Smooth muscle cell (in vitro differentiated cells): Measurements from ENCODE around the gene ICAM5. TPM values are rescaled to one million over a fixed set of nuclear protein-coding genes. Genes with fewer than 3 reads are reported as not detected.

Source experiments
- DNase-seq: peaks from one replicate; lab custom pipeline; 2025; ENCODE audit not compliant: unreplicated experiment; lab: John Stamatoyannopoulos, UW
- H2AFZ ChIP-seq: fragments of 200-600 bp; sonication (generic); 2 replicates; pipeline ENCODE4 v1.6.0; 2016; ENCODE audit warnings: antibody characterized with exemption, low read depth, mild to moderate bottlenecking
- H3F3A ChIP-seq: fragments of 200-600 bp; sonication (generic); 2 replicates; pipeline ENCODE4 v1.6.0; 2017; ENCODE audit warnings: antibody characterized with exemption, low read depth
- H3K27ac ChIP-seq: fragments of 200-600 bp; sonication (generic); 2 replicates; pipeline ENCODE4 v1.5.1; 2016; ENCODE audit warnings: low read depth, mild to moderate bottlenecking
- H3K27me3 ChIP-seq: fragments of 200-600 bp; sonication (generic); 2 replicates; pipeline ENCODE4 v1.6.1; 2016; ENCODE audit warnings: low read depth, mild to moderate bottlenecking
- H3K36me3 ChIP-seq: fragments of 200-600 bp; sonication (generic); 2 replicates; pipeline ENCODE4 v1.5.1; 2016; ENCODE audit warnings: low read depth
- H3K4me1 ChIP-seq: fragments of 200-600 bp; sonication (generic); 2 replicates; pipeline ENCODE4 v1.5.1; 2016; ENCODE audit warnings: low read depth
- H3K4me2 ChIP-seq: fragments of 200-600 bp; sonication (generic); 2 replicates; pipeline ENCODE4 v1.6.0; 2016; ENCODE audit warnings: mild to moderate bottlenecking
- H3K4me3 ChIP-seq: fragments of 200-600 bp; sonication (generic); 2 replicates; pipeline ENCODE4 v1.5.1; 2016; ENCODE audit warnings: mild to moderate bottlenecking
- H3K79me2 ChIP-seq: fragments of 200-600 bp; sonication (generic); 2 replicates; pipeline ENCODE4 v1.6.0; 2016; ENCODE audit warnings: low read depth, mild to moderate bottlenecking
- H3K9ac ChIP-seq: fragments of 200-600 bp; sonication (generic); 2 replicates; pipeline ENCODE4 v1.6.0; 2016; ENCODE audit warnings: low read depth
- H3K9me3 ChIP-seq: fragments of 200-600 bp; sonication (generic); replicated peaks from 2 replicates; pipeline ENCODE4 v1.5.1; 2016; ENCODE audit warnings: low read depth
- H4K20me1 ChIP-seq: fragments of 200-600 bp; sonication (generic); 2 replicates; pipeline ENCODE4 v1.6.0; 2016; ENCODE audit warnings: low read depth
- WGBS: methylation state at CpG from one replicate; pipeline ENCODE4 v1.1.7; 2016; ENCODE audit warnings: low lambda C conversion rate; 5-methylcytosine and 5-hydroxymethylcytosine counted together
- polyA plus RNA-seq: library from polyadenylated mRNA; unstranded; fragments of >200 nt; fragmentation: Nextera tagmentation; extraction: Ambion mirVana; gene quantifications from 2 replicates; pipeline ENCODE4 v1.2.1, GENCODE V29; 2016
- total RNA-seq: library from RNA; depleted of rRNA; stranded (reverse); fragments of >200 nt; gene quantifications from 2 replicates; pipeline ENCODE4 v1.2.3, GENCODE V29; 2014
- TF ChIP-seq, protein P1 (sequence below): fragments of 200-600 bp; sonication (generic); IDR thresholded peaks from 2 replicates; pipeline ENCODE4 v1.5.1; 2017; ENCODE audit warnings: borderline replicate concordance, mild to moderate bottlenecking, antibody characterized with exemption; ENCODE audit not compliant: insufficient read depth, poor library complexity, severe bottlenecking

Gene ICAM5
- total and polyA plus RNA-seq, 2 experiments from 2014 or later: 4.0 to 4.4 TPM

DNA sequence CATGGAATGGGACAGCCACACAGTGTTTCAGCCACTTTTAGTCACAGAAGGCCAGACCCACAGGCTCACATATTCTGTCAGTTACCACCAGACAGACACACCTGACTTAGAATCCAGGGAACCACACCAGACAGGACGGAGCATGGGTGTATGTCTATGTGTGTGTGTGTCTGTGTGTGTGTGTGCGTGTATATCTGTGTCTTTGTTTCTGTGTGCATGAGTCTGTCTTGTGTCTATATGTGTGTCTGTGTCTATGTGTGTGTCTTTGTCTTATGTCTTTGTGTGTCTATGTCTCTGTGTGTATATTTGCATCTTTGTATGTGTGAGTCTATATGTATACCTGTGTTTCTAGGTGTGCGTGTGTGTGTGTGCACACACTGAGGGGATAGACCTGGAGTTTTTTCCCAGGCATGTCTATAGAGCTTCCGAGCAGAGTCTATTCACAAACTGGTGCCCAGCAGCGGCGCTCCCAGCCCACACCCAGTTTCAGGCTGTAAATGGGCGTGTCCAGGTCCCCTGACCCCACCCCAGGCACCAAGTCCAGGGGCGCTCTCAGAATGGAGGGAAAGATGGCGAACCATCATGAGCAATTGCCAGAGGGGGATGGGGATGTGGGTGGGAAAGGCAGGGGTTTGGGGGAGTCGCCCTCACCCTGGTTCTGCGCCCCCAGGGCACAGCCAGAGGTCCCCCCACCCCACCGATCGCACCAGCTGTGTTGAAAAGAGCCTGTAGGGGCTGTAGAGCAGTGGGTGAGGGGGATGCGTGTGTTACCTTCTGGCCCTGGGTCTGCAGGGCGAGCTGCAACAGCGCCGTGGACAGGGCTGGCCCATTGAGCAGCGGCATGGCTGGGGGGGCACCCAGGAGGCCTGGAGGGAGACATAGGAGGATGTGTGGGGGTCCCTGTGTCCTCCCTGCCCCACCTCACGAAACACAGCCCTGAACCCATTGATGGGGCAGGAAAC is 32.4 kb downstream of the ICAM5 start:
- 97% methylated on average over 17 of the region's 19 CpGs for WGBS
- no peaks in the 10 kb centered on the region for H3K4me1 ChIP-seq
- no peaks in the 10 kb centered on the region for H3K27me3 ChIP-seq
- no peak overlapping the region for H3K4me2 ChIP-seq
- H2AFZ ChIP-seq: no peak overlapping the region
- no peaks in the 10 kb centered on the region for H3K9me3 ChIP-seq
- no peak for DNase-seq
- peaks cover 11% of the 10 kb centered on the region for H4K20me1 ChIP-seq
- H3K4me3 ChIP-seq: no peak overlapping the region
- no peaks in the 10 kb centered on the region for H3K79me2 ChIP-seq
- H3K9ac ChIP-seq: no peak overlapping the region
- no peaks in the 10 kb centered on the region for H3K36me3 ChIP-seq
- H3K27ac ChIP-seq: no peak overlapping the region
- peaks cover 7% of the 10 kb centered on the region for H3F3A ChIP-seq
- TF ChIP-seq, protein P1, sequence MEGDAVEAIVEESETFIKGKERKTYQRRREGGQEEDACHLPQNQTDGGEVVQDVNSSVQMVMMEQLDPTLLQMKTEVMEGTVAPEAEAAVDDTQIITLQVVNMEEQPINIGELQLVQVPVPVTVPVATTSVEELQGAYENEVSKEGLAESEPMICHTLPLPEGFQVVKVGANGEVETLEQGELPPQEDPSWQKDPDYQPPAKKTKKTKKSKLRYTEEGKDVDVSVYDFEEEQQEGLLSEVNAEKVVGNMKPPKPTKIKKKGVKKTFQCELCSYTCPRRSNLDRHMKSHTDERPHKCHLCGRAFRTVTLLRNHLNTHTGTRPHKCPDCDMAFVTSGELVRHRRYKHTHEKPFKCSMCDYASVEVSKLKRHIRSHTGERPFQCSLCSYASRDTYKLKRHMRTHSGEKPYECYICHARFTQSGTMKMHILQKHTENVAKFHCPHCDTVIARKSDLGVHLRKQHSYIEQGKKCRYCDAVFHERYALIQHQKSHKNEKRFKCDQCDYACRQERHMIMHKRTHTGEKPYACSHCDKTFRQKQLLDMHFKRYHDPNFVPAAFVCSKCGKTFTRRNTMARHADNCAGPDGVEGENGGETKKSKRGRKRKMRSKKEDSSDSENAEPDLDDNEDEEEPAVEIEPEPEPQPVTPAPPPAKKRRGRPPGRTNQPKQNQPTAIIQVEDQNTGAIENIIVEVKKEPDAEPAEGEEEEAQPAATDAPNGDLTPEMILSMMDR: no peak

DNA sequence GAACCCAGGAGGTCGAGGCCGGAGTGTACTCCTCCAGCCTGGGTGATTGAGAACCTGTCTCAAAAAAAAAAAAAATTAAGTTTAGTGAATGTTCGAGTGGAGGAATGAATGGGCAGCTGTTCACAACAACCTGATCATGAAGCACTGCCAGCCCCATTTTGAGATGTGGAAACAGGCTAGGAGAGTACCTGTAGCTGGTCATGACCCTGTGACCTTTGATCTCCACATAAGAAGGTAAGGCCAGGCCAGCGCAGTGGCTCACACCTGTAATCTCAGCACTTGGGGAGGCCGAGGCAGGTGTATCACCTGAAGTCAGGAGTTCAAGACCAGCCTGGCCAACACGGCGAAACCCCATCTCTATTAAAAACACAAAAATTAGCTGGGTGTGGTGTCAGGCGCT is 36.0 kb downstream of the ICAM5 start:
- peaks cover 45% of the 10 kb centered on the region for H4K20me1 ChIP-seq
- no peak overlapping the region for H3K9ac ChIP-seq
- no peak overlapping the region for H3K4me3 ChIP-seq
- no peaks in the 10 kb centered on the region for H3K27me3 ChIP-seq
- no peaks in the 10 kb centered on the region for H3K36me3 ChIP-seq
- H3K4me2 ChIP-seq: no peak overlapping the region
- H3K27ac ChIP-seq: no peak overlapping the region
- TF ChIP-seq, protein P1: no peak
- H3F3A ChIP-seq: no peaks in the 10 kb centered on the region
- DNase-seq: no peak
- peaks cover 5% of the 10 kb centered on the region for H3K79me2 ChIP-seq
- no peaks in the 10 kb centered on the region for H3K9me3 ChIP-seq
- H2AFZ ChIP-seq: no peak overlapping the region
- no peaks in the 10 kb centered on the region for H3K4me1 ChIP-seq
- WGBS: 95% methylated on average over 8 of the region's 8 CpGs

DNA sequence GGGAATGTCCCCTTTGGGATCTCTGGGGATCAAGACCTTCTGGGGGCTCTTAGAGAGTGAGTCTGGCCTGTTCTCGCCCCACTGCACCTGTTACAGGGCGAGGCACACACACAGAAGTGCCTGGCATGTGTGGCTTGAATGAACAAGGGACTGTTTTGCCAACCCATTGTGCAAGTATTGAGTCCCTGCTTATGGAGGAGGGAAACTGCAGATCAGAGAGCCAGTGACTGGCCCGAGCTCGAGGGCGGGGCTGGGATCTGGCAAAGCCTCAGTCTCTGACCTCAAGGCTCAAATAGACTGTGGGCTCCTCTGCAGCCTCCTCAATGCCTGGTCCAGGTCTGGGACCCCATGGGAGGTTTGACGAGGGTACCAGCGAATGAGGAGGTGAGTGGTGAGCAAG is 38.0 kb downstream of the ICAM5 start:
- Histone ChIP-seq H3K9ac (no peak overlapping the region), H3F3A (no peaks in the 10 kb centered on the region), H3K4me2 (no peak overlapping the region), H3K9me3 (no peaks in the 10 kb centered on the region), H3K4me3 (no peak overlapping the region), H4K20me1 (peaks cover 63% of the 10 kb centered on the region), H3K36me3 (no peaks in the 10 kb centered on the region), H3K27me3 (no peaks in the 10 kb centered on the region), H3K79me2 (peaks cover 22% of the 10 kb centered on the region), H3K27ac (no peak overlapping the region), H3K4me1 (peaks cover 8% of the 10 kb centered on the region), H2AFZ (no peak overlapping the region)
- TF ChIP-seq, protein P1: no peak
- WGBS: 97% methylated on average over 7 of the region's 7 CpGs
- no peak for DNase-seq
